Mucosa of rectum (tissue), 2 donors: ENCODE data around the gene CAT.

Experiments used
- H3K27ac ChIP-seq, 2 donors: one replicate each; pipeline ENCODE4 v1.7.0; 2013; ENCODE audit warnings: inconsistent platforms in 2 of 2, low read depth in 2 of 2, low read length in 2 of 2
- H3K27me3 ChIP-seq, 2 donors: one replicate each; pipeline ENCODE4 v1.7.0; 2013; ENCODE audit warnings: low read length in 2 of 2; ENCODE audit not compliant: control insufficient read depth in 2 of 2, insufficient read depth in 2 of 2
- H3K36me3 ChIP-seq, 2 donors: one replicate each; pipeline ENCODE4 v1.7.0; 2013; ENCODE audit warnings: low read length in 2 of 2; ENCODE audit not compliant: control insufficient read depth in 2 of 2, insufficient read depth in 2 of 2
- H3K4me1 ChIP-seq, 2 donors: one replicate each; pipeline ENCODE4 v1.7.0; 2013; ENCODE audit warnings: low read length in 2 of 2, mild to moderate bottlenecking in 1 of 2; ENCODE audit not compliant: control insufficient read depth in 2 of 2, insufficient read depth in 2 of 2
- H3K4me3 ChIP-seq, 2 donors: one replicate each; pipeline ENCODE4 v1.7.0; 2013; ENCODE audit warnings: low read length in 2 of 2
- H3K9ac ChIP-seq, 2 donors: one replicate each; pipeline ENCODE4 v1.7.0; 2013; ENCODE audit warnings: low read length in 2 of 2, low read depth in 1 of 2, mild to moderate bottlenecking in 1 of 2
- H3K9me3 ChIP-seq, 2 donors: one replicate each; pipeline ENCODE4 v1.7.0; 2013; ENCODE audit warnings: low read length in 2 of 2; ENCODE audit not compliant: control insufficient read depth in 2 of 2
- donor health status: healthy.
- donor health status: Normal muscosa, but diverticular disease.

Gene CAT

DNA sequence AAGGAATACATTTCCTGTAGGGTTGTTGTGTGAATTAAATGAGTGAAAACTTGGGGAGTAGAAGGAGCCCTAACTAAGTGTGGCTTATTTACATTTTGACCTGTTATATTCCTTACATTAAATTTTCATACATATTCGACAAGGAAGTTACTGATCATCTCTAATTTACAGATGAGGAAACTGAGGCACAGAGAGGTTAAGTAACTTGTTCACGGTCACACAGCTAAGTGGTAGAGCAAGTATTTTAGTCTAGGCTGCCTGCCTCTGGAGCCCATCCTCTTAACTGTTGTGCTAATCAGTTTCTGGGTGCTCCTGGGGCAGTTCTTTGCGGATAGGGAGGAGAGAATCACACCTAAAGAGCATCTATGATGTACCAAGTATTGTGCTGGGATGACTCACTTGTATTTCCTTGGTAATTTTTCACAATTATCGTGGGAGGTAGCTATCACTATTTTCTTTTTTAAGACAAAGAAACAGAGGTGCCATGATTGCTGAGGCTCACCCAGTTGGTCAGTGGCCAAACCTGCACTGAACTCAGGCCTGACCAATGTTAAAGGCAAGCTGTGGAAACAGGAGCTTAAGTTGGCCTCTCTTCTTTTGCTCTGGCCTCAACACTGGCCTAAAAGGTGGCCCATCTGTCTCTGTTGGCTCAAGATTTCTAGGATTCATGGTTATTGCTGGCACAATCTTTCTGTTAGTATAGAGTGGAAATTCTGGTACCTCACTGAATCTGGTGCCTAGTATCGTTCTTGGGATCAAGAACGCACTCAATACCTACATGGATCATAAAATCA, 77.7 kb downstream of the CAT start:
- Histone ChIP-seq H3K4me1 (no peaks in the 10 kb centered on the region), H3K9ac (no peak overlapping the region), H3K27ac (no peak overlapping the region), H3K4me3 (no peak overlapping the region), H3K27me3 (no peaks in the 10 kb centered on the region), H3K9me3 (no peaks in the 10 kb centered on the region), H3K36me3 (no peaks in the 10 kb centered on the region)

DNA sequence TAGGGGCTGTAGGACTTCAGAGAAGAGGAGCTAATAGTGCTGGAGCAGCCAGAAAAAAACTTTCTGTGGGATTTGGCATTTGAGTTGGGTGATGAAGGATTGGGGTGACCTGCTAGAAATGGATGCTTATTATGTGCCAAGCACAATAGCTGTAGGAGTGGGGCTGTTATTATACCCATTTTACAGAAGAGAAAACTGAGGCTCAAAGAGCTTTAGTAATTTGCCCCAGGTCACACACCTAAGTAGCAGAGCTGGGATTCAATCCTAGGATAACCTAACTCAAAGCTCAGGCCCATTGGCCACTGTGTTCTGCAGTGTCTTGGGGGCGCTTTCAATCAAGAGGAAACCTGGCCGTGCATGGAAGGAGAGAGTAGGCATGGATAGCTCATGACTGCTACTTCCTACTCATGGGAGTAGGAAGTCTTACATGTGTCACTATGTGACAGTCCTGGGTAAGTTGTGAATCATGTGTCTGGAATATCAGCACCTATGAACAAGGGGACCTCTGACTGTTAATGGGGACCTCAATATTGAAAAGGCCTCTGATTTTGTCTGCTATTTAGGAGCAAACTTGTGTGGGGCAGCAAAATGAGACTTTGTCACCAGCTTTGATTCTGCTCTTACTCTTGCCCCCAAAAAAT, 81.0 kb downstream of the CAT start:
- Histone ChIP-seq H3K27ac (no peak overlapping the region), H3K9me3 (no peaks in the 10 kb centered on the region), H3K36me3 (no peaks in the 10 kb centered on the region), H3K4me1 (no peaks in the 10 kb centered on the region), H3K27me3 (no peaks in the 10 kb centered on the region), H3K4me3 (no peak overlapping the region), H3K9ac (no peak overlapping the region)

DNA sequence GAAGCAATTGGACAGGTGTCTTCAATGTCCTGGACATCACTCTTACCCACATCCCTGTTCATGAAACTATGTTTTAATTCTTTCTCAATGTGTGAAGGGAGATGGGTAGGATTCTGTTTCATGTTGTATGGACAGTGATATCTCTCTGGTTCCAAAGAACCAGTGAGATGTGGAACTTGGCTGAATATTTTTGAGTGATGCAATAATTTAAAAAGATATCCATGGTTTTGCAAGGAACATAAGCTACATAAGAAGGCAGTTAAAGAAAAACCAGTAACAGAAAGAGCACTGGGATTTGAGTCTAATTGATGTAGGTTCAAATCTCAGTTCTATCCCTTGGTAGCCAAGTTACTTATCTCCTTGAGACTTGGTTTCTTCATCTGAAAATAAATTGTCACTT, 82.5 kb downstream of the CAT start:
- H3K27me3 ChIP-seq: no peaks in the 10 kb centered on the region
- no peak overlapping the region for H3K4me3 ChIP-seq
- H3K27ac ChIP-seq: no peak overlapping the region
- no peaks in the 10 kb centered on the region for H3K4me1 ChIP-seq
- no peaks in the 10 kb centered on the region for H3K9me3 ChIP-seq
- H3K36me3 ChIP-seq: no peaks in the 10 kb centered on the region
- H3K9ac ChIP-seq: no peak overlapping the region
